PC-3 (cell line): ENCODE results near the gene GOLGA1.
A peak's percentile ranks its signal among the peaks of the same experiment; 100 is the strongest.

Source experiments
- CTCF ChIP-seq: fragments of 300-600 bp; sonication (generic); conservative IDR thresholded peaks from 2 replicates; pipeline ENCODE4 v1.5.1; 2017; ENCODE audit warnings: antibody characterized with exemption, low read depth, mild to moderate bottlenecking, low read length
- EZH2 ChIP-seq: fragments of 300-600 bp; sonication (generic); IDR thresholded peaks from one replicate; pipeline ENCODE4 v1.6.1; 2017; ENCODE audit warnings: antibody characterized with exemption, mild to moderate bottlenecking, low read length; ENCODE audit not compliant: unreplicated experiment

- TF ChIP-seq CTCF (peak; percentile 96), EZH2 (no peak)
Observed at GRCh38 chr9:124852829-124853531, 87.9 kb downstream of the GOLGA1 start, which contains the start of gene WDR38.
